HG02938 (cell line): ENCODE measurements around the gene TMPRSS13.

Experiments used
- ATAC-seq: cut with Tn5 transposase; IDR thresholded peaks from one replicate; pipeline ENCODE4 v1.9.1; 2021; ENCODE audit warnings: mild to moderate bottlenecking, moderate library complexity; ENCODE audit not compliant: unreplicated experiment

TMPRSS13 gene

GRCh38 chr11:117857734-117858414 lies 71.3 kb downstream of the TMPRSS13 start:
- no peak for ATAC-seq

DNA sequence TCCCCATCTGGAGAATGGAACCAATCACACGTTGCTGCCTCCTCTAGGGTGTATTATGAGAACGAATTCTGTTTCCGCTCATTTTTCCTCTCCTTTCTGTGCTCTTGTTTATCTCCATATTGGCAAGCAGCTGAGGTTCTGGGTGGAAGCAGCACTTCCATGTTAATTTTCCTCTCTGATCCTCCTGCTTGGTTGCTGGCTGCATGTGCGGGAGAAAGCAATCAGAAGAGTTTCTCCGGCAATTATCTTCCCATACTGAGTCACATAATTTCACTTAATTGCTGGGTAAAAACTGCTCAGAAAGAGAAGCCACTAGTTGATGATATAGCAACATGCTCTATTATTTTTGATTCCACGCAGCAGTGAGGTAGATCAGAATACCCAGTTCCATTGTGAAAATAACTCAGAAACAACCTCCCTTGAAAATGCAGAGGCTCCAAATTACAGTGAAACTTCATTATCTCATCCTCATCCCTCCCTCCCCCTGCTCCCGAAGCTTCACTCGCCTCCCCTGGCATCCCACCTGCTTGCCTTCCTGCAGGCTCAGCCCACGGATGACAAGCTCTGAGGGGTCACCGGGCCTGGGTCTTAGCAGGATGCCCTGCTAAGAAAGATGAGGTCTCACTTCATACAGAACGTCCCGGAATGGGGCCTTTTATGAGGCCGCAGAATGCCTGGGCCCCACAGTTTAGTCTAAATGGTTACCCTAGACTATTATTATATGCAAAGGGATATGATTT lies 73.1 kb downstream of the TMPRSS13 start:
- no peak for ATAC-seq

GRCh38 chr11:117855186-117855845 lies 73.9 kb downstream of the TMPRSS13 start:
- ATAC-seq = no peak

DNA sequence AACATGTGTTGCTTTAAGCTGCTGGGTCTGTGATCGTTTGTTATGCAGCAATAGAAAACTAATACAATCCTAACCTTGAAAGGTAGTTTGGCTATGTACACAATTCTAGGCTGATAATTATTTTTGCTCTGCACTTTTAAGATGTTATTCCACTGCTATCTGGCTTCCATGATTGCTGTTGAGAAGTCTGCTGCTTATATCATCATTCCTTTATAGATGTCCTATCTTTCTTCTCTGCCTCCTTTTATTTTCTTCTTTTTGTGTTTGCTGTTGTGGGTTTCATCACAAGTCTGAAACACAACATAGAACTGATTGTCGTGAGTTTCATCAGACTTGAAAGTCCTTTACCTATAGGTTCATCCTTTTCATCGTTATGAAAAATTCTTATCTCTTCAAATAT lies 76.9 kb downstream of the TMPRSS13 start:
- no peak for ATAC-seq

GRCh38 chr11:117851852-117852251 lies 77.3 kb downstream of the TMPRSS13 start:
- no peak for ATAC-seq

DNA sequence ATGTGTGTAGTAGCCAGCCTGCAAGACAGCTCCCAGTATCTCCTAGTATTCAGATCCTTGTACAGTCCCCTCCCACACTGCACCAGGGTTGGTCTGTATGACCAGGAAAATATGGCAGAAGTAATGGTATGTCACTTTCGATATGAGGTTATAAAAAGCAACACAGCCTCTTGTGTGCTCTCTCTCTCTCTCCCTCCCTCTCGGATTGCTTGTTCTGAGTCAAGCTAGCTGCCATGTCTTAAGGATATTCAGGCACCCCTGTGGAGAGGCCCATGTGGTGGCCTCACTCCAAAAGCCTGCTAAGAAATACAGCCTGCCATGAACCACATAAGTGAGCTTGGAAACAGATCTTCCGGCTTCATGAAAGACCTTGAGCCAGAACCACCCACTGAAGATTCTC lies 78.1 kb downstream of the TMPRSS13 start:
- no peak for ATAC-seq
